ENCODE measurements around the gene NAPG.
"Not testable (repeated sequence)": the region's sequence is repeated elsewhere in the genome, so short reads cannot be mapped to it uniquely, and the experiment has no call there.

Gene NAPG

GRCh38 chr18:10514601-10515000 is 11.2 kb upstream of the NAPG start:
- no peak for DNase-seq (ENCODE audit: low spot score)

- no peak for DNase-seq (ENCODE audit: low spot score)
These were observed 10.4 kb upstream of the NAPG start for GRCh38 chr18:10515456-10515855.

GRCh38 chr18:10516078-10516477 is 9.7 kb upstream of the NAPG start:
- no peak for DNase-seq (ENCODE audit: low spot score)

GRCh38 chr18:10518595-10519255 is 7.1 kb upstream of the NAPG start:
- DNase-seq (ENCODE audit: low spot score), result no peak

GRCh38 chr18:10519366-10519765 is 6.5 kb upstream of the NAPG start:
- no peak for DNase-seq (ENCODE audit: low spot score)

- DNase-seq (ENCODE audit: low spot score), result peak; percentile 61
These were observed 5.6 kb upstream of the NAPG start for GRCh38 chr18:10519999-10520935.

- no peak for DNase-seq (ENCODE audit: low spot score)
These were observed 4.3 kb upstream of the NAPG start for GRCh38 chr18:10521566-10521965.

GRCh38 chr18:10522574-10522973 is 3.3 kb upstream of the NAPG start:
- no peak for DNase-seq (ENCODE audit: low spot score)

GRCh38 chr18:10523544-10523943 is 2.3 kb upstream of the NAPG start:
- DNase-seq (ENCODE audit: low spot score), result no peak

GRCh38 chr18:10524507-10525370 is 1.1 kb upstream of the NAPG start:
- DNase-seq (ENCODE audit: low spot score), result no peak

- no peak for DNase-seq (ENCODE audit: low spot score)
These were observed 496 bp upstream of the NAPG start for GRCh38 chr18:10525371-10525691.

- DNase-seq (ENCODE audit: low spot score), result no peak
These were observed 728 bp downstream of the NAPG start for GRCh38 chr18:10526561-10526949.

GRCh38 chr18:10528439-10528838 is 2.6 kb downstream of the NAPG start:
- DNase-seq (ENCODE audit: low spot score), result no peak

GRCh38 chr18:10530002-10530401 is 4.2 kb downstream of the NAPG start:
- peak; percentile 5 for DNase-seq (ENCODE audit: low spot score)

- DNase-seq (ENCODE audit: low spot score), result peak; percentile 35
These were observed 5.0 kb downstream of the NAPG start for GRCh38 chr18:10530852-10531251.

- DNase-seq (ENCODE audit: low spot score), result no peak
These were observed 7.3 kb downstream of the NAPG start for GRCh38 chr18:10533111-10533510.

GRCh38 chr18:10536280-10536679 is 10.5 kb downstream of the NAPG start:
- peak; percentile 6 for DNase-seq (ENCODE audit: low spot score)

GRCh38 chr18:10537765-10538164 is 11.9 kb downstream of the NAPG start:
- DNase-seq (ENCODE audit: low spot score), result no peak

GRCh38 chr18:10539124-10539523 is 13.3 kb downstream of the NAPG start:
- DNase-seq (ENCODE audit: low spot score), result not testable (repeated sequence)

GRCh38 chr18:10543277-10543676 is 17.4 kb downstream of the NAPG start:
- no peak for DNase-seq (ENCODE audit: low spot score)

- no peak for DNase-seq (ENCODE audit: low spot score)
These were observed 18.4 kb downstream of the NAPG start for GRCh38 chr18:10544093-10544748.

All from activated CD4-positive, alpha-beta T cell treated with anti-CD3 and anti-CD28 coated beads, Interleukin-2, Interleukin-4, amounts not matched to agents 100 ng/mL and 50 ng/mL, durations not matched to agents 16 hours and 8 hours (primary cell).